A172 (cell line): ENCODE measurements around the gene POU2AF2. TPM values are rescaled to one million over a fixed set of nuclear protein-coding genes. Genes with fewer than 3 reads are reported as not detected.
"Not testable (repeated sequence)": the region's sequence is repeated elsewhere in the genome, so short reads cannot be mapped to it uniquely, and the experiment has no call there.

Source experiments
- DNase-seq: peaks from one replicate; pipeline ENCODE4 v3.0.0-alpha.2; 2015; ENCODE audit warnings: low spot score
- total RNA-seq: library from RNA; depleted of rRNA; stranded (reverse); fragments of >200 nt; shearing (Covaris generic); gene quantifications from 2 replicates; pipeline ENCODE4 v1.2.3, GENCODE V29; 2014

POU2AF2 gene
- total RNA-seq, 1 experiment from 2014 or later = not detected

DNA sequence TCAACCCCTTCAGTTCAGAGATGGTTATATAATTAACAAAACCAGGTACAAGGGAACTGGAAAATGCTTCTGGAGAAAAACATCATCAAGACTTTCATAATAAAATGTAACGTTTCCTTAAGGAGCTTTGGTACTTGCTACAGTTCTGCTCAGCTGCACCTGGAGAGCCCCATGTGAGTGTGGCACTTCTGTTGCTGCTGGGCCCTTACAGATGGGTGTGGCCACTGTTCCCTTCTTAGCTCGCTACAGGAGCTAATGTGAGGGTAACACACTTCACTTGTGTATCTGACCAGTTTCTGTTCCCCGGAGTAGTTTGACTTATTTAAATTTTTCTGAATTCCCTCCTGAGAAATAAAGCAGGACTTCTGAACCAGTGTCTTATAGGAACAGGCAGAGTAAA lies 56.8 kb downstream of the POU2AF2 start:
- DNase-seq = no peak

DNA sequence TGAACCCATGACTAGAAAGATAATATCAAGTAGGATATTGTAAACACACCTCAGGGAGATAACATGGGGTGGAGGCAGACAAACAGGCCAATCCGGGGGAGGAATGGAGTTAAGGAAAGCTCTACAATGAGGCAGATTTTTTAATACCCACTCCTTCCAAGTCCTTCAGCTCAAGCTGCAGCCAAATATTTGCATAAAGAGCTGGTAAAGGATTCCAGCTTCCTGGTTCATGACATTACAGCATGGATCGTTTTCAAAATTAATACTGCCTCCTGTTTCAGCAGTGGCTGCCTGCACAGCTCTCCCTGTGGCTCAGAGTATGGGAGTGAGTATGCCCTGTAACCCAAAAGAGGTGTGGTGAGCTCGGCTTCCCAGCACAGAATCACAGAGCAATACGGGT lies 57.9 kb downstream of the POU2AF2 start:
- DNase-seq = no peak

DNA sequence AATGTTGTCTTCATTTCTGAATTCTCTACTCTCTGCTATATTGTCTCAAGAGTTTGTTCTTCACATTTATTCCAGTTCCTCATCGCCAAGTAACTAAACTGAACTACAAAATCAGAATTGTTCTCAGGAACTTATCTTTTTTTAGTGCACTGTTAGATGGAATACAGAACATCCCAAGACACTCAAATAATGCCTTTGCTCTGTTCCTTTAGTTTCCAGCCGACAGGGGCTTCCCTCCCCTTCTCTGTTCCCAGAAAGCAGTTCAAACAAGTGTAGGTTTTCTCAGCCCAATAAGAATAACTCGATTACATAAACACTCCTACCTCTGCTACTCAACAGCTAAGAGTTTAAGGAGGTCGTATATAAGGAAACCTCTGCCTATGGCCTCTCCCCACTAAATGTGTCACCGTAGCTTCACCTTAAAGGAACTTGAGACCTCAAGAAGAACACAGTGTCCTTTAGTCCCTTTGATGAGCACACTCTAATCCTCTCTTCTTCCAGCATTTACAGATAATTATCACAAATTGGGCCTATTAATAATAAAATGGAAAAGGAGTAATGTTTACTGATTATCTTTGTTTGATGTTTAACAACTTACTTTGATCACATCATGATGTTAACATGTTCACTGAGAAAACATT lies 59.8 kb downstream of the POU2AF2 start:
- DNase-seq = no peak

DNA sequence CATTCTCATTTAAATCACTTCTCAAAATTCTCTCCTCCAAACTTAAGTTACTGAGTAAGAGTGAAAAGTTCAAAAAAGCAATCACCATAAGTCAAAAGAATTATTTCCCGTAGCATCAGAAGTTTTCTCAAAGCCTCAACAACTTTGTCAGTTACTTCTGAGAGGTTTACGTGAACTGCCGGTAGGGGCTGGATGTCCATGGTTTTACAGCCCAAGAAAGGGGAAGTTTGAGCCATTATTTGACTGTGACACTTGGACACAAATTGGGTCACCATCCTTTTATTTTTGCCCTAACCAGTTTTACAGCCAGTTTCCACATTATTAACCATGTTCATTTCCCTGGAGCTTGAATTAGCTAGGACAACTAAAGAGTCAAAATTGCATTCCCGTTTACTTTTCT lies 60.4 kb downstream of the POU2AF2 start:
- no peak for DNase-seq

DNA sequence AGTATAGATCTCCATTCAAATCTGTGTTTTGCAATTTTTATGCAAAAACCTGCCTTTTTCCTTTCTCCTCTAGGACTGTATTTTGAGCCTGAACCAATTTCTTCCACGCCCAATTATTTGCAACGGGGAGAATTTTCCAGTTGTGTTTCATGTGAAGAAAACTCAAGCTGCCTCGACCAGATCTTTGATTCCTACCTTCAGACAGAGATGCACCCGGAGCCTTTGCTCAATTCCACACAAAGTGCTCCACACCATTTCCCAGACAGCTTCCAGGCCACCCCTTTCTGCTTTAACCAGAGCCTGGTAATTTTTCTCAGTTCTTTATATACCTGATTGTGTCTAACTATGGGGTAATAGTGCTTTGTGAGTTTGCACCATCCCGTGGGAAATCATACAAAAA lies 60.8 kb downstream of the POU2AF2 start:
- DNase-seq = no peak

DNA sequence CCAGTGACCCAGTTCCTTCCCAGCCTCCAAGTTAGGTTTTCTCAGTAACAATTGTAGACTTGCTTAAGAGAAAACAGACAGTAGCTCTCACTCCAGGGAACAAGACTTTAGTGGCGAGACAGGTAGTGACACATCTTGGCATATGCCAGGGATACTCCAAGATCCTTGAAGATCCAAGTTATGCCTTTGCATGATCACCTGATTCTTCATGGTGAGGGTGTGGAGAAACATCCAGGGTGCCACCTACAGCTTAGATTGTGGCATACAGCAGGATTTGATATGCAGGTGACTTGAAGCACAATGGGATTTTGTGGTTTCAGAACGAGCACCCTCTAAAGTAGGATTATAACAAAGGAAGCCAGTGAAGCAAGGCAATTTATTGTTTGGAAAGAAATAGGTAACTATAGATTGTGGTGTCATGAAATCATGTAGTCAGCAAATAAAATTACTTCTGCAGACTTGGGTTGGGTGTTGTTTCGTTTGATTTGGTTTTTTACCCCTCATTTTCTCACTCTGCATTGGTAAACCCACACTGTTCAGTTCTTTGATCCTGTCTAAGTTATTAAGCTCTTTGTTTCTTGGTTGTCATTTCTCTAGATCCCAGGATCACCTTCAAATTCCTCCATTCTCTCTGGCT lies 62.1 kb downstream of the POU2AF2 start:
- DNase-seq = no peak

DNA sequence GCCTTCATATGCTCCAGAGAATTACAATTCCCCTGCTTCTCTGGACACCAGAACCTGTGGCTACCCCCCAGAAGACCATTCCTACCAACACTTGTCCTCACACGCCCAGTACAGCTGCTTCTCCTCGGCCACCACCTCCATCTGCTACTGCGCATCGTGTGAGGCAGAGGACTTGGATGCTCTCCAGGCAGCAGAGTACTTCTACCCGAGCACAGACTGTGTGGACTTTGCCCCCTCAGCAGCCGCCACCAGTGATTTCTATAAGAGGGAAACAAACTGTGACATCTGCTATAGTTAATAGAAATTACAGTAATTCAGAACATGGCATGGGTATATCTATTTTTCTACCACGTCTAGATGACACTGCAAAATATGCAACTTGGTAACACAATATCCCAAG lies 62.6 kb downstream of the POU2AF2 start:
- no peak for DNase-seq

DNA sequence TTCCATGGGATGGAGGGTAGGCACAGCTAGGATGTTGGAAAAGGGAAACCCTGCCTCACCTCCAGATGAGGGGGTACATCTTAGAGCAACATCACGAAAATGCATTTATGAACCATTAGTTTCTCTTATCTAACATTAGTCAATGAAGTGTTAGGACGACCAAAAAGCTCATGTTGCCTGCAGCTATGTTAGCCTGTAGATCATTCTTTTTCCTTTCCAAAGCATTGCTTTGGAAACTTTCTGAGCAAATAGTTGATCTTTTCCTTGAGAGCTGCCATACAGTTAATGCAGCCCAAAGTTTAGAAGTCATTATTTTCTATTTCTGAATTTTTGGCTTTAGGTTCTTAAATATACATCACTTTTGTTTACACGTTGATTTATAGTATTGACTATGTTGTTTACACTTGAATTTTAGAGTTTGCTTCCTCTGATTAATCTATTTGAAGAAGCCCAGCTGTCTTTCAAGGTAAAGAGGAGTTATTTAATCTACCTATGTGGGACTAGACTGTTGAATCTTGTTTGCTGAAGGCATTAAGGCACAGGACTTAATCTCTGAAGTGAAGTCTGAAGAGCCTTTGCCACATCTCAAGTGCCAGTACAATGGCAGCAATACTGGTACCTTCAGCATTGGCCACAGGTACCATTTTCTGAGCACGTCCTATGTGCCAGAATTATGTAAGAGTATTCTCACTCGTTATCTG lies 63.8 kb downstream of the POU2AF2 start:
- no peak for DNase-seq

DNA sequence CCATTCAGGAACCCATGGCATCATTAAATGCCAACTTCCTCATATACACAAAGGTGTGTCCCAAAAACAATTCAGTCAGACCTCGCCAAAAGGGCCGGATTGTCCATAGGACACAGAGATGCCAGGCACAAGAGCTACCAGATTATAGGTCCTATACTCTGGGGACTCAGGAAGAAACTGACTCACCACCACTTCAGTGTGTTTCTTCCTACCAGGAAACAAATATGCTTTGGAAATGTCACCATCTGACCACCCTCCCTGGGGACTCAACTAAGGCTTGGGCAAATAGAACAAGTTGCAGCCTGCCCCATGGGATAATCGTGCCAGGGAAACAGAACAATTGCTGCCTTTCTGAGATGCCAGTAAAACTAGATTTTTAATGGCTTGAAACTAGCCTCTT lies 64.6 kb downstream of the POU2AF2 start:
- DNase-seq = no peak

DNA sequence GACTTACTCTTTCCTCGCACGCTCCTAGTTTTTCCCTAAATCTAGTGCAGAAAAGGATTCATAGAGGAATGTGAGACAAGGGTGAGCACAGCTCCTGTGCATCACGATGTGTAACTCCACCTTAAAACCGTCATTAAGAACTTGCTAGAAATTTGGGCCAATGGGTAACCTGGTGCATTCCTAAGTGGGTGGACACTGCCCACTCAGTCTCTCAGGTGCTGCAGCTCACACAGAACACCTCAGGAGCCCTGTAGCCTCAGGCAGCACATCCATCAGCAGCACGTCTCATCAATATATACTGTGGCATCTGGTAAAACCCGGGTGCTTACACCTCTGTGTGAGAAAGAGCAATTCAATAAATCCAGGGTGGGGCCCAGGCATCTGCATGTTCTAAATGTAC lies 65.2 kb downstream of the POU2AF2 start:
- no peak for DNase-seq

DNA sequence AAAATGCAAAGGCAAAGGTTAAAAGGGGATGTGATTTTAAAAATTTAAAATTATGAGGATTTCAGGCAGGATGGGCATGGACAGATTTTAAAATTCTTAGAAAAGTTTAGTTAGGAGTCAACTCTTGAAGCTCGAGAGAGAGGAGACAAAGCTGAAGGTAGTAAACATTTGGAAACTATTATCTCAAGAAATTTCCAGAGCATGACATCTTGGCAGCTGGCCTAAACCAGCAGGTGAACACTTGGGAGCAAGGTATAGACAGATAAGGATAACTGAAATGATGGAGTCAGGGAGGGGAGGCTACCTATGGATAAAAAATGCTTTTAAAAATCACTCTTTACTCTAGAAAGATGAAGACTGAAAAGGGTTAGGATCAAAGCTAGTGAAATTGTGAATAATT lies 66.6 kb downstream of the POU2AF2 start:
- no peak for DNase-seq

DNA sequence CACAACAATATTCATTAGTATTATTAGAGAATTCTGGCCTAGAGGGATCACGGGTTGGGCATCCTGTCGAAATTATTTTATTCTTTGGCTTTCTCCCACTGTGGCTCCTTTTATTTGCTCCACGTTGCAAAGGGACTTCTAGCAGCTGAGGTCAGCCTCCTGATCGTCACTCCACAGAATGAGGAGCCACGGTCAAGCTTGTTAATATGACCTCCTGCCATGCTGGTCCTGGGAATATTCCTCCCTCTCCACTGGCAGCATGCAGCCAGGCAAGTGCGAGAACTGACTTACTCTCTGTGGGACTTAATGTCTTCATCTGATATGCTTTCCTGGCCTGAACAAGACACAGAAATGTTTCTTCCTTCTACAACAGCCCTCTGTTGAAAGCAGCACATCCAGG lies 73.8 kb downstream of the POU2AF2 start:
- DNase-seq = no peak

DNA sequence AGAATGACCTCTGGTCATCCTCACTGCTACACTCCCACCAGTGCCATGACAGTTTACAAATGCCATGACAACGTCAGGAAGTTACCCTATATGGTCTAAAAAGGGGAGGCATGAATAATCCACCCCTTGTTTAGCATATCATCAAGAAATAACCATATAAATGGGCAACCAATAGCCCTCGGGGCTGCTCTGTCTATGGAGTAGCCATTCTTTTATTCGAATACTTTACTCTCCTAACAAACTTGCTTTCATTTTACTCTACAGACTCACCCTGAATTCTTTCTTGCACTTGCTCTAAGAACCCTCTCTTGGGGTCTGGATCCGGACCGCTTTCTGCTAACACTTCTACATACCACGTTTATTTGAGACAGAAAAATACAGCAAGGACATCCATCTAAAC lies 74.7 kb downstream of the POU2AF2 start:
- not testable (repeated sequence) for DNase-seq

DNA sequence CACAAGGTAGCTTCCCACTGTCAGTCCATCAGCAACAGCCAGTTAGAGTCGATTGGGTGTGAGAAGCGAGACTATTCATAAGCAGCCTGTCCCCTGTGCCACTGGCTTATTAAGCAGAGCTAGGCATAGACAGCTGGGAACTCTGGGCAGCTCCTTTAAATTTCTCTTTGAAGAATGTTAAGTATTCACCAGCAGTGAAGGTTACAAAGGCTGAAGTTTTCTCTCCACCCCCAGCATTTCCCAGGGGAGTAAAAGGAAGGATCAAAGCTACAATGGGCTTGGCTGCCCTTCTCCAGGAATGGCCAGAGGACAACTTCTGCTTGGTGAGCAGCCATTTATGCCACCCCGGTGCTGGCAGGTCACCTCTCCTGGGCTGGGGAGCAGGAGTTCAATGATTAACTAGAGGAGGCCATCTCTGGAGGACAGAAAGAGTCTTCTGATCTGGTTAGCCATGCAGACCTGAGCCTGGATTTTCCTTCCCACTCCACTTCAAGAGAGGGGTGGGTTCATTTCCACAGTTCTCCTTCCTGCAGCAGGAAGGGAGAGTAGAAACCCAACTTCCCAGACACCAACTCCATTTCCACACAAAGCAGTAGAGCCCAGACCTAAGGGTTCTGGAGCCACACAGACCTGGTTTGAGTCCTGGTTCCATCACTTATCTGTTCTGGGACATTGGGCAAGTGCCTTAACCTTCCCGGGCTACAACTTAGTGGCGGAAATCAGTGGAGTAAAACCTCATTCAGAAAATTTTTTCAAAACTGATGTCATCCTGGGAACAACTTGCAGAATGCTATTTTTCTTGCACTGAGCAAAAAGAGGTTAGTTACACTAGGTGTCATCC lies 75.4 kb downstream of the POU2AF2 start:
- no peak for DNase-seq

DNA sequence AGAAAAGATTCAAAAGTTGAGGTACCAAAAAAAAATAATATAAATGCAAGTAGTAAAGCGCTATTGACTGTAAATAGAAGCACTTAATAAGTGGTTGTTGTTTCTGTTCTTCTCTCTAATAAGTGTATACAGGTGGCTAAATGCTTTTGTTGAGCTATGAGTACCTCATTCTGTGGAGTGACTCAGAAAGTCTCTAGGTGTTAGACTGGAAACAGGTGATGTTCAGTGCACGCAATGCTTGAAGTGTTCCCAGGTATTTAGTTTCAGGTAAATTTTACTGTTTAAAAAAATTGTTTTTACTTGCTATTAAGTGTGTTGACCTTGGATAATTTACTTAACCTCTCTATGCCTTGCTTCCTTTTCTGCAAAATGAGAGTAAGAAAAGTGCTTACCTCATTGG lies 77.0 kb downstream of the POU2AF2 start:
- no peak for DNase-seq

DNA sequence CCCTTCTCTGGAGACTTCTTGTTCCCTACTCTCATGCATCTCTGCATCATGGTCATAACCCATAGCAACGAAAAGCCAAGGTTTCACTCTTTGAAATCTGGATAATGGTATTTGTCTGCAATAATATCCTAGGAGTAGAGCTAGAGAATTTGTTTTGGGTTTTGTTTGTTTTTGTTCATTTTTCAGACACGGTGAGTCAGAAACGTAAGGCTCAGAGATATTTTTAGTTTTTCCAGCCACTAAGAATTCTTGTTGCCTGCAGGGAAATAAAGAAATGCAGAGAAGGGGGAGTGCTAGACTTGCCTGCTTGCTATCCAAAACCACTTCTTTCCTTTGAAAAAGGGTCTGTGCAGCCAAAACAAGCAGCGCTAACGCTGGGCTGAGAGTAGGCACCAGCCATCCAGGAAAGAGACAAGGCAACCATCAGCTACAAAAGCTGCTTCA lies 78.8 kb downstream of the POU2AF2 start:
- no peak for DNase-seq

DNA sequence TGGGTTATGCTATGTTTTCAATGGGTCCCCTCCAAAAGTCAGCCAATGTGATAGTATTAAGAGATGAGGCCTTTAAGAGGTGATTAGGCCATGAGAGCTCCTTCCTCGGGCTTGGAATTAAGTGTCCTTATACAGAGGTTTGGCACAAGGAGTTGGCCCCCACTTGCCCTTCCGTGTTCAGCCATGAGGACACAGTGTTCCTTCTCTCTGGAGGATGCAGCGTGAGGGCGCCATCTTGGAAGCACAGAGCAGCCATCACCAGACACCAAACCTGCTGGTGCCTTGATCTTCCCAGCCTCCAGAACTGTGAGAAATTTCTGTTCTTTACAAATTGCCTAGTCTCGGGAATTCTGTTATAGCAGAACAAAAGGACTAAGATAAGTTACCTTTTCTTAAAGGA lies 79.7 kb downstream of the POU2AF2 start:
- DNase-seq = no peak

DNA sequence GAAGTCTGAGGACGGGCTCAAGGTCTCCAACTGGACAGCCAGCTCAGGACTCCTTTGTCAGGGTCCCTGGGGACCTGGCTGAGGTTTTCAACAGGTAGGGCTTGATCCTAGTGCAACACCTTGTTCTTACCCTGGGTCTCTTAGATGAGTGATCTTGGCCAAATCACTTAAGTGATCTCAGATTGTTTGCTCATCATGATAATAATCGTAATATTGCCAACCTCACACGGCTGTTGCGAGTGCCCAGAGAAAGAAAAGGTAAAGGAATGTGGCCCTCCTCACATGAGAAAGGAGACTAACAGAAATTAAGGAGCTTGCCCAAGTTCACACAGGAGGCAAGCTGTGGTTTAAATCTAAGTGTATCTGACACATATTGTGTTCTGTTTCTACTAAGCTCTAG lies 81.3 kb downstream of the POU2AF2 start:
- DNase-seq = no peak

DNA sequence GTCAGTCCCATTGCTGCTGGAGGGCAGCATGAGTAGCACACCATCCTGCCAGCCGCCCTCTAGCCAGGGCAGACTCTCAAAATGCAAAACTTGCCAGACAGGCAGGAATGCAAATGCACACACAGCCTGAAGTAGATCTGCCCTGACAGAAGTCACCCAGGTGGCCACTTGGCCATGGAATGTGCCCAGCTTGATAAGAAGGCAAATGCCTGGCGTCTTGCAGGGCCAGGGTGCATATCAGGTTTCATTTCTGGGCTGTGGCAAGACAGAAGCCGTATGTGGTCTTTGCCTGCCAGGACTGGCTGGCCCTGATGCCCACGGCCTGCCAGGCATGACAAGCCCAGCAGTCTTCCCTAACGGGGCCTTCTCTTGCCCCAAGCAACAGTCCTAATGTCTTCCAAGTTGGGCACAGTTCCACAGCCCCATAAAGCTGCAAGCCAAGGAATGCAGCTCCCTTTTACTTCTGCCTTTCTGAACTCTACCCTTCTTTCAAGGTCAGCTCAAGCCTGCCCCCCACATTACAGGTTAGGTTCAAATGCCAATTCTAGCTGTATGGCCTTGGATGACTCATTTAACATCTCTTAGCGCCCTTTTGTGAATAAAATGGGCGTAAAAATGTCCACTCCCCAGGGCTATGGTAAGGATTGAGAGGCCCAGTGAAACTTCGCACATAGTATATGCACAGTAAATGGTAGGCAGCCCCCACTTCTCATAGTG lies 82.5 kb downstream of the POU2AF2 start:
- no peak for DNase-seq

DNA sequence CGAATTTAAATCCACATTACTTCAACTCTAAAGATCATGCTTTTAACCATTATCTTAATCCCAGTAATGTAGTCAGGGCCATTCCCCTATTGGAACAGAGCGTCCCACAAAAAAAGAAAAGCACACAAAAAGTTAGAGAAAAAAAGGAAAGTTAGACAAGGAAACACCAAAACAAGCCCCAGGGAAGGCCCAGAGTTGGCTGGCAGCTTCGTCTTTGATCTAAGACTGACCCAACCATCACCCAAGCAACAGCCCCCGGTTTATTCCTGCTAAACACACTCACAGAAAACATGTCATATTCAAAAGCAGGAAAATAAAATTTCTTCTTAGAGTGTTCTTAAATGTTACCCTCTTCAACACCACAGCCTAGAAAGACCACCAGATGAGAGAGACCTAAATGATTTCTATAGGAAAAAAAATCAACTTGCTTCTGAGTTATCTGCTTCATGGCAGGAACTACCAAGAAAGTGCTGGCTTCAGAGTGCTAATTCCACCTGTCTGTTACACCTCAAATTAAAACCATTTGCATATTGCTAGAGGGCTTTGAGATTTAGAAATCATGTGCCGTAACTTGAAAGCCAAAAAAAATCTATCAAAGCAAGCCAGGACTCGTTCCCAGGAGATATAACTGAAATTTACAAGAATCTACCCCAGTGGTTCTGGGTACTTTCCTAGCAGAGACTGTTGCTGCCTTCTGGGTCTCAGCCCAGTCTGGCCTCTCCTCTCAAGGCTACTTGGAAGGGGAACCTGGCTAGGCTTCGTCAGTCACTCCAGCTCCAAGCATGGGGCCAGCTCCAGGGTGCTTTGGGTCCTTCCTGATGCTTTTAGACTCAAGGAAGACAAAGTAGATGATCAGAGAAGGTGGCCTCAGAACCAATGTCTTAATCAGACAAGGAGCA lies 84.0 kb downstream of the POU2AF2 start:
- DNase-seq = no peak
